ENCODE data around the gene GPR39. TPM values are rescaled to one million over a fixed set of nuclear protein-coding genes. Genes with fewer than 3 reads are reported as not detected.
A peak's percentile ranks its signal among the peaks of the same experiment; 100 is the strongest.
"Not testable (repeated sequence)": the region's sequence is repeated elsewhere in the genome, so short reads cannot be mapped to it uniquely, and the experiment has no call there.

Gene GPR39
- total RNA-seq (2014; rRNA removed; shearing (Covaris generic)), result 0.44 TPM in 1 of 2 replicates, not detected in the other

DNA sequence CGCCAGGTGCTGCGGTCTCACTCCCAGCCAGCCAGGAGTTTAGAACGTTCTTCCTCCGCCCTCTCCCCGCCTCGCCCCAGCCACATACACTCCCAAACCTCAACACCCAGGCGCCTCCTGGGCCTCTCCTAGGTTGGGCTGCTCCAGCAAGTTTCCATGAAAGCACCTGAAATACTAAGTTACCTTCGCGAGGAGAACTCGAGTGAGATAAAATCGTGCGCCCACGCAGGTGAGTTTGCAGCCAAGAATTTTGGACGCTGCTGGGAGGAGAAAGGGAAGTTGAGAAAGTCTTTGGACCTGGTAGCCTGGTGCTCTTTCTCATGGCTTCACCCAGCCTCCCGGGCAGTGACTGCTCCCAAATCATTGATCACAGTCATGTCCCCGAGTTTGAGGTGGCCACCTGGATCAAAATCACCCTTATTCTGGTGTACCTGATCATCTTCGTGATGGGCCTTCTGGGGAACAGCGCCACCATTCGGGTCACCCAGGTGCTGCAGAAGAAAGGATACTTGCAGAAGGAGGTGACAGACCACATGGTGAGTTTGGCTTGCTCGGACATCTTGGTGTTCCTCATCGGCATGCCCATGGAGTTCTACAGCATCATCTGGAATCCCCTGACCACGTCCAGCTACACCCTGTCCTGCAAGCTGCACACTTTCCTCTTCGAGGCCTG, at the start of gene GPR39:
TSS of gene GPR39 (plus strand) at position 83 of the 673 bp plus-strand sequence.
- in situ Hi-C loops (cut with HindIII; ENCODE audit: low sequenced_read_pairs), result no loop called here
- DNase-seq (ENCODE audit: low spot score), result no peak

DNA sequence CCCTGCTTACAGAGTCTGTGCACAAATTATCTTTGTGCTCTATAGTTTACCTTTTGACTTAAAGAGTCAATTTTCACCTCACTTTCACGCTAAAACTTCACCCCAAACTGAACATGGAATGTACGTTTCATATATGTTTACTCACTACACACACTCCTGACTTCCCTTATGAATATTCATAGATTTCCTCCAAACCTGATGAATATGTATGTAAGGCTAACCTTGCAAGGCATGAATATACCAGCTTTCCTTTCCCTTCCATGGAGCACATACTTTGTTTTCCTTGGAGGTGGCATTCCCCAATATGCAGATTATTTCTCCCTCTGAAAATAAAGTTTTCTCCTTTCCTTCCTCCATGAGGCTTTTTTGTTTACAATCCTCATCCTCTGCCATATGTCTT, 48.4 kb upstream of the GPR39 start:
- in situ Hi-C loops (cut with HindIII; ENCODE audit: low sequenced_read_pairs), result no loop called here
- no peak for DNase-seq (ENCODE audit: low spot score)

DNA sequence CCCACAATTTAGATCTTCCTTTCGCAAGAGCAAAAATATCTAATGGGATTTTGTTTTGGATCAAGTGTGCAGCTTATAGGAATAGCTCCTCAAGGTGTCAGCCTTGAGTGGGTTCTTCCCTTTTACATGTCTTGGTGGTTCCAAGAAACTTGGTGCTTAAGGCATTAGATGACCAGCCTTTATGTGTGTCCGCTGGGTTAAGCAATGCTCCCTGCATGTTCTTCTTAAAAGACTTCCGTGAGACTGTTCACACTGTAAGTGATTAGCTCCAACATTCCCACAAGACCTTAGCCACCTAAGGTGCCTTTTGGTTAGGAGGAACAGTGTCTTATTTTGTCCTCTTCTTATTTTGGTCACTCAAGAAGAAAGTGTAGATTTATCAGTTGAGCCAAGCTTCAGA, 44.3 kb upstream of the GPR39 start:
- in situ Hi-C loops (cut with HindIII; ENCODE audit: low sequenced_read_pairs), result no loop called here
- DNase-seq (ENCODE audit: low spot score), result no peak

DNA sequence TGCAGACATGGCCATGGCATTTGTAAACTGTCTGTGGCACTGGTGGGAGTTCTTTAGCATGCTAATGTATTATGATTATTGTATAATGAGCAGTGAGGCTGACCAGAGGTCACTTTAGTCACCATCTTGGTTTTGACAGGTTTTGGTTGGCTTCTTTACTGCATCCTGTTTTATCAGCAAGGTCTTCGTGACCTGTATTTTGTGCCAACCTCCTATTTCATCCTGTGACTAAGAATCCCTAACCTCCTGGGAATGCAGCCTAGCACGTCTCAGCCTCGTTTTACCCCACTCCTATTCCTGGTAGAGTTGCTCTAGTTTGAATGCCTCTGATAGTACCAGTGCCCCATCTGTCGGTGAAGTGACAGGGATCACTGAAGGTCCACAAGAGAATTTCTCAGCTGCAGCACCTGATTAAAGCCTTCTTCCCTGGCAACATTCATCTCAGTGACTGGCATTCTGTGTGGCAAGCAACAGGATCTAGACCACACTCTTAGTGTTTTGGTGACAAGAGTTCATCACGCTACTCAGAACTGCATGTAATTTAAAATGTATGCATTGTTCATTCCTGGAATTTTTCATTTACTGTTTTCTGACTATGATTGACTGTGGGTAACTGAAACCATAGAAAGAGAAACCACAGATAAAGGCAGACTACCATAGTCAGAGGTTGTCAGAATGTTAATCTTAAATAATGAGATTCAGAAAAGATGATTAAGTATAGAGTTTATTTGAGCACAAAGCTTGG, 43.0 kb upstream of the GPR39 start:
- in situ Hi-C loops (cut with HindIII; ENCODE audit: low sequenced_read_pairs), result no loop called here
- DNase-seq (ENCODE audit: low spot score), result no peak

DNA sequence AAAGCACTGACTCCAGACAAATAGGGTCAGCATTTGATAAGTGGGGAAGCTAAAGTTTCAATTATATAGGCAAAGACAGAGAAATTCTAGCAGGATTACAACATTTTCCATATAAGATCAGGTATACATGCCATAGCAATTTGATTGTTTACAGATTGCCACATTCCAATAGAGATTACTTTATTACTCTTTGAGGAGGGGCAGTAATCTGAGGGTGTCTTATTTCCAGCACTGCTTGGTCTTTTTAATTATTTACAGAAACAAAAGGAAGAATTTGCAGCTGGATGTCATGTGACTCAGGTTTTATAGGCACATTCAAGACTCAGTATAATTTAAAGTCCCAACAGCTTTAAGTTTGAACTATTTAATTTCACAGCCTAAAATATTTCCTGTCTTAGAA, 42.5 kb upstream of the GPR39 start:
- DNase-seq (ENCODE audit: low spot score), result no peak
- in situ Hi-C loops (cut with HindIII; ENCODE audit: low sequenced_read_pairs), result no loop called here

DNA sequence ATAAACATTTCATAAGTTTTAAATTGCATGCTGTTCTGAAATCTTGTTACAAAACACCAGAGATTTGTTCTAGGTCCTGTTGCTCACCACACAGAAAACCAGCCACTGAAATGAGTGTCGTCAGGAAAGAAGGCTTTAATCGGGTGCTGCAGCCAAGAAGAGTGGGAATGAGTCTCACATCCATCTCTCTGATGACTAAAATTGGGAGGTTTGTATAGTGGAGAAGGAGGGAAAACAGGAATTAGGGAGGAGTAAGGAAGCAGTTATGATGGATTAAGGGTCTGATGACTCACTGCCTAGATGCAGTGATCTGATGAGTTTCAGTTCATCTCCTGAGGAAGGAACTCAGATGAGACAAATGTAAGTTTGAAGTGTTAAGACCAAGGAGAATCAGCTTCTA, 42.1 kb upstream of the GPR39 start:
- DNase-seq (ENCODE audit: low spot score), result no peak
- in situ Hi-C loops (cut with HindIII; ENCODE audit: low sequenced_read_pairs), result no loop called here

DNA sequence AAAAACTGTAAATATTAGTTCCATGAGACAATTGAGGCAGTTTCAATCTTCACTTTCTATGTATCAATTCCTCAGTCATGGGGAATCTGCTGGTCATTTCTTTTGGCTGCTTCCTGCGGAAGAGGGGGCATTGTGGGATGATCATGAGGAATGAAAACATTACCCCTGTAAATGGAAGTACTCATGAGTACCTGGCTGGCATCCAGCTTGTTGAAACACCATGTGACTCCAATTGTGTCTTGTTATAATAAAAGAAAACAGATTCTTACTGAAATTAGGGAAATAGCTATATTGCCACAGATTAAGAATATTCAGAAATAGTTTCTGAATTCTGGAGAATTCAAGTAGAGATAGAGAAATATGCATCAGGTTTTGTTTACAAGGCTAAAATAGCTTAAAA, 41.6 kb upstream of the GPR39 start:
- in situ Hi-C loops (cut with HindIII; ENCODE audit: low sequenced_read_pairs), result no loop called here
- no peak for DNase-seq (ENCODE audit: low spot score)

DNA sequence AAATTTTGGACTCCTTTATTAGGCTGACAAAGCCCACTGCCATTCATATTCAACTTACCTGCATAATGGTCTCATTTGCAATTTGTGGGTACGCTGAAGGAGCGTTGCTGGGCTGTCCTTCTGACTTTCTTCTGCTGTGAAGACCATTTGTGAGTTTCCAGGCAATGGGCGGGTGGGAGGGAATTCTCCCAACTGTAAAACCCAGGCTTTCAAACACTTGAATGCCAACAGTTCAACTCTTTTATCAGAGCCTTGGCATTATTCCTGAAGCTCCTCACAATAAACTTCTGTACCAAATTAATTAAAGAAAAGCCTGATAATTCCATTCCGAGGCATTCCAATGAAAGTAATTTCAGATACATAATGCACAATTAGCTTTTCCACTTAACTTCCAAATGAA, 35.2 kb upstream of the GPR39 start:
- DNase-seq (ENCODE audit: low spot score), result no peak
- in situ Hi-C loops (cut with HindIII; ENCODE audit: low sequenced_read_pairs), result no loop called here

DNA sequence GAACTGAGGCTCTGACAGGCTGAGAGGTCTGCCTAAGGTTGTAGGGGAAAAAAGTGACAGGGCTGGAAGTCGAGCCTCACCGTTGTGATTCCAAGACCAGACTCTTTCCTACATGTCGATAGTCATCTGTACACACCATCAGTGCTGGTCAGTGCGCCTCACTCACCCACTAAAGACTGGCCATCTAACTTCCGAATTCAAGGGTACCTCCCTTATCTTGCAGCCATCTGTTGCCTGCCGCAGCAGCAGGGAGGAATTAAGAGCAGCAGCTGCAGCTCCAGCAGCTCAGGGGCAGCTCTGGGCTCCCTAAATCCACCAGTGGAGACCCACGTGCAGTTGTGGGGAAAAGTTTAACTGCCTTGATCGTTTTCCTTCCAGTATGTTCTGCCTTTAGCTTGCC, 32.6 kb upstream of the GPR39 start:
- in situ Hi-C loops (cut with HindIII; ENCODE audit: low sequenced_read_pairs), result no loop called here
- no peak for DNase-seq (ENCODE audit: low spot score)

DNA sequence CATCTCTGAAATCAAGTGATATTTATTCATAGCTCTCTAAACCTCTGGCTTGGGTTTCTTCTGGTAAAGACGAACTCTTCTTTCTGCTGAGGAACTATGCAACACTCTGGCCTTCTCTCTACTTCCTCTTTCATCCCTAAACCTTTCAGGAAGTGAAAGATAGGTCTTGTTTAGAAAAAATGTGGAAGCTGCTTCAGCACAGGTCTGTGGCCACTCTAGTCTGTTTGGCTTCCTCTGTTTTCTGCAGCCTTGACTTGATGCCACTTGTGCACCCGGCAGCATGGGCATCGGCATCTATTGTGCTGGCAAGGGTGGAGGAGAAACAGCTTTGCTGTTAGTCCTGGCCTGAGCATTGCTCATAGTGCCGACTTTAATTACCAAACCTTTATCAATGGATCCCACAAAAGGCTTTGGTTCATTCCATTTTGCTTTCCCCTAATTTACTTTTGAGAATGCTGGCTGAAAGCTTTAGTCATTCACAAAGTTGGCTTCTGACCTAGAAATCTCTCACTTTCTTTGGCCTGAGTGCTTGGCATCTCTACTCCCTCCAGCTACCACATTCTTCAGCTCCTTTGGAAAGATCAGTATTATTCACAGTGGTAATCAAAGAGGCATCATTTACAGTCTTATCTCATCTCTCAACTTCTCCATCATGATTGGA, 32.0 kb upstream of the GPR39 start:
- DNase-seq (ENCODE audit: low spot score), result peak; percentile 3
- in situ Hi-C loops (cut with HindIII; ENCODE audit: low sequenced_read_pairs), result no loop called here

DNA sequence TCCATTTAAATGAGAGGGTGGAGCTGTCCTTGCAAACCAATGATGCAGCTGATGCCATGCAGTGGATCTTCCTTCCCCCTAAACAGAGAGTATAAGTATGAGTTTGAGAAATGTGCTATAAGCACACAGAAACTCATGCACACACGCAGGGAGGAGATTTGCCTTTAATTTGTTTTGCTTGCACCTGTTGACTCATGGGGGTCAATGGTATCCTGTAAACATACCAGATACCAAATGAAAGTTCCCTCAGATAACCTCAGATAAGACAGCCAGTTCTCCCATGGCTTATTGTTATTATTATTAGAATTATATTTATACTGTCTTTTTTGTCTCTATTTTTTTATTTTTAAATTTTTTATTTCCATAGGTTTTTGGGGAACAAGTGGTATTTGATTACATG, 29.5 kb upstream of the GPR39 start:
- in situ Hi-C loops (cut with HindIII; ENCODE audit: low sequenced_read_pairs), result no loop called here
- no peak for DNase-seq (ENCODE audit: low spot score)

DNA sequence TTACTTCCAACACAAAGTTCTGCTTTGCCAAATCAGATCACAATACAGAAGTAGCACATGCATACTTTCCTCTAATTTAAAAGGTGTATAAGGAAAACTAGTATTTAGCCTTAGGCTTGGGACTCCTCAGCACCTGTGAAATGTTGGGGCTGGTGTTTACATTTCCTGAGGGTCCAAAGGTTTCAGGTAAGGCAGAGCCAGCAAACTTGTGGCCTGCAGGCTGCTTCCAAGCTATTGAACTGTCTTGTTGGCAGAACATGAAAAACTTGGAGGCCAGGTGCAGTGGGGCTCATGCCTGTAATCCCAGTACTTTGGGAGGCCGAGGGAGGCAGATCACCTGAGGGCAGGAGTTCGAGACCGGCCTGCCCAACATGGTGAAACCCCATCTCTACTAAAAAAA, 26.5 kb upstream of the GPR39 start:
- in situ Hi-C loops (cut with HindIII; ENCODE audit: low sequenced_read_pairs), result no loop called here
- no peak for DNase-seq (ENCODE audit: low spot score)

DNA sequence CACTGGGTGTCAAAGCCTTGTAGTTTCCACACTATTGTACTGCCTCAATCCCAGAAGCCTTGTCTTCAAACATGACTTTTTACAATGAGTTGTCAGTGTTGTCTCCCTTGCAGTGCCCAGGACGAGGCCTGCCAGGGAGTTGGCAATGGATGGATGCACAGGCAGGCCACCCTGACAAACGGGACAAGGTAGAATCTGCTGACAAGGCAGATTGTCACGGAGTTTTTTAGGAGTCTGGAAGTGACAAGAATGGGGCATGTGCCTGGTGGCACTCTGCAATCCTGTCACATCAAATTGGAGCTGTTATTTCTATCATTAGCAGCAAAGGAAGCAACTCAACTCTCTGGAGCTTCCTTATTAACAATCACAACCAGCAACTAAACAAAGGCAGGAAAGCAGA, 25.2 kb upstream of the GPR39 start:
- in situ Hi-C loops (cut with HindIII; ENCODE audit: low sequenced_read_pairs), result no loop called here
- DNase-seq (ENCODE audit: low spot score), result no peak

DNA sequence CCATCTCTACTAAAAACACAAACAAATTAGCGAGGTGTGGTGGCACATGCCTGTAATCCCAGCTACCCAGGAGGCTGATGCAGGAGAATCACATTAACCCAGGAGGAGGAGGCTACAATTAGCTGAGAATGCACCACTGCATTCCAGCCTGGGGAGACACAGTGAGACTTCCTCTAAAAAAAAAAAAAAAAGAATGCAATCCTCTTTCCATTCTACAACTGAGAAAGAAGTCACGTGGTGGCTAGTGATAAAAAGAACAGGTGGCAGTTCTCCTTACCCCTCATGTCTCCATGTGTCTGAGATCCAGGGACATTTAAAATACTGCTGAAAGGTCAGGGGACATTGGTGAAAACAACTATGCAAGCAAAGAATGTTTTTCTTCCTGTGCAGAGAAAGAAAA, 24.4 kb upstream of the GPR39 start:
- DNase-seq (ENCODE audit: low spot score), result no peak
- in situ Hi-C loops (cut with HindIII; ENCODE audit: low sequenced_read_pairs), result no loop called here

DNA sequence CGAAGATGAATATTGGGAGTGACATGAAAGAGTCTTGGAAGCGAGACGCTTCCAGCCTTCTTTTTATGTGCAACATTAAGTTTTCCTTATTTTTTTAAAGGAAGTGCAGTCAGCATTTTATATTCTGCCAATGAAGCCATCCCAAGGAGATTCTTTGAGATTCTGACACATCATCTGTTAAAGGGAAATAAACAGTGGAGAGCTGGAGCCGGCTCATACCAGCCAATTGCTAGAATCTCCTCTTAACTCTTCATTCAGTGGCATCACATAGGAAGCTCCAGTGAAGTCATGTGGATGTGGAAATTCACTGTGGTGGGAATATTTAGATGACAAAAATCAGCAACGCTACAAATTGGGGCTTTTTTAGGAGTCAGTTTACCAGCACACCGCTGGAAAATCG, 23.7 kb upstream of the GPR39 start:
- no peak for DNase-seq (ENCODE audit: low spot score)
- in situ Hi-C loops (cut with HindIII; ENCODE audit: low sequenced_read_pairs), result no loop called here

DNA sequence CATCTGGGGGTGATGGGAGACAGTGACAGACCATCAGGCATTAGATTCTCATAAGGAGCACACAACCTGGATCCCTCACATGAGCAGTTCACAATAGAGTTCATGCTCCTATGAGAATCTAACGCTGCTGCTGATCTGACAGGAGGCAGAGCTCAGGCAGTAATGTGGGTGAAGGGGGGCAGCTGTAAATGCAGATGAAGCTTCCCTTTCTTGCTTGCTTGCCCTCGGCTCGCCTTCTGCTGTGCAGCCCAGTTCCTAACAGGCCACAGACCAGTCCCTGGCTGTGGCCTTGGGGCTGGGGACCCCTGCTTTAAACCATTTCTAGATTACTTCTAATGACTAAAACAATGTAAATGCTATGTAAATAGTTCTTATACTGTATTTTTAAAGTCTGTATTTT, 19.6 kb upstream of the GPR39 start:
- DNase-seq (ENCODE audit: low spot score); in situ Hi-C loops (cut with HindIII; ENCODE audit: low sequenced_read_pairs): not testable (repeated sequence)

DNA sequence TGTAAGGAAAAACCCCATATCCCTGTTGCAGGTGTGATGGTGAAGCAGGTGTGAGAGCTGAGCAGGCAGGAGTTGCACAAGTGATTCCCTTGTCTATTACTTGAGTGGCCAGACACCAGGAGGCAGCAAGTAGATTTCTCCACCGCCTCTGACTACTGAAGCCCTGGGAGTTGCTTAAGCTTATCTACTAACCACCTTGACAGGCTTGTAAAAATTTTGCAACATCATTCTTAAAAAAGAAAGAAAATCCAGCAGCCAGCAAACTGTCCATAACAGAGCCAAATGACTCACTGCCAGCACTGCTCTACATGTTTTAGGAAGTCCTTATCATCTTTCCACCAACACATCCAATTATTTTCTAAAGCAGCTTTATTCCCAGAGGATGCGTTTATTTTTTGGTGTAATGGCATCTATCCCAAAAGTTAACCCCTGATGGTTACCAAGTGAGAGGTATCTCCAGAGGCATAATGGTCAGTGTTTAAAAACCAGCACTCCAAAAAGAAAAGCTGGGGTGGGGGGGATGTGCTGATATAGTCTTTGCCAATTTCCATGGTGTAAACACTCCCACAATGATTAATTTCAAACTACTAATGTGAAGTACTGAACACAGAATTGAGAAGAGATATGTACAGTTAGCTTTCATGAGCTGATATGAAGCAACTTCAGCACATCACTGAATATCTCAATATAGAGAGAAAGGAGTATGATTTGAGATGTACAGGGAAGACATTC, 16.3 kb upstream of the GPR39 start:
- in situ Hi-C loops (cut with HindIII; ENCODE audit: low sequenced_read_pairs), result no loop called here
- no peak for DNase-seq (ENCODE audit: low spot score)

DNA sequence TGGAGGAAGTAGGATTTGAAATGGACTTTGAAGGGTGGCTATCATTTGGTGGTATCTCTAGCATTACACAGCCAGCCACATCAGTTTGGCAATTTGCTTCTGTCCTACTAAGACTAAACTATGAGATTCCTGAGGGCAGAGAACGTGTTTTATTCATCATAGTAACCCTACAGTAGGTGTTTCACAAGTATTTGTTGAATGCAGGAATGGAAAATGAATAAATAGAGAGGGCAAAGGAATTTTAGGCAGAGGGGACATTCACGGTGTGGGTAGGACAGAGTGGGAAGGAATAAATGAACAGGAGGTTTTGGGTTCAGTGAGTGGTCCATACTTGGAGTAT, 15.7 kb upstream of the GPR39 start:
- in situ Hi-C loops (cut with HindIII; ENCODE audit: low sequenced_read_pairs), result no loop called here
- no peak for DNase-seq (ENCODE audit: low spot score)

DNA sequence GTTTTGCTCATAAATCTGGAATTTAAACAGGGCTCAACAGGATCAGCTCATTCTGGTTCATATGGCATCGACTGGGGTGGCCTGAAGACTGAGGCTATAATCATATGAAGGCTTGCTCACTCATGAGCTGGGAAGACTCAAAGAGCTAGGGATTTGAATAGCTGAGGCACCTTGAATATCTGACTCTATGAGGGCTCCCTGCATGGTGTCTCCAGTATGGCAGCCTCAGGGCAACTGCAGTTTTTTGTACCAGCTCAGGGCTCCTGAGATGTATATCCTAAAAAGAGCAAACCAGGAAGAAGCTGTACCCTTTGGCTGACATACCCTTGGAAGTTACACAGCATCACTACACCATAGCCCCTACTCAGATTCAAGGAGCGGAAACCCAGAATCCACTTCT, 15.3 kb upstream of the GPR39 start:
- in situ Hi-C loops (cut with HindIII; ENCODE audit: low sequenced_read_pairs), result no loop called here
- DNase-seq (ENCODE audit: low spot score), result no peak

DNA sequence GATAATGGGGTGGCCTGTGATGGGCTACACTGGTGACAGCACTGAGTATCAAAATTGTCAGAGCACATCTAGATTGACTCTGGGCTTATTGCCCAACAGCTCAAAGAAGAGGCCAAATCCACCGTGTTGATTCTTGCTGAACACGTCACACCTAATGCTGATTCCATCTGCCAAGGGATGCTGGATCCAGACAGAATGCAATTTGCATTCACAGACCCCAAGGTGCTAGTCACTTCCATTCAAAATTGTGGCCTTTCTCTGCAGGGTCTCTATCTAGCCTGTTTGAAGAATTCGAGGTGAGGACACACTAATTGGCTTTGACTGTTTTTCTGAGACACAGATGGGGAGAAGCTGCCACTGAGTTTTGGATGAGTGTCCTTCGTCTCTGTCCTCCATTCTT, 13.5 kb upstream of the GPR39 start:
- in situ Hi-C loops (cut with HindIII; ENCODE audit: low sequenced_read_pairs), result no loop called here
- DNase-seq (ENCODE audit: low spot score), result no peak

All from G401 (cell line).